Ishikawa (cell line): Measurements from ENCODE around the gene MORF4L2.

ENCODE experiments used
- CEBPB ChIP-seq: IDR thresholded peaks from 2 replicates; pipeline ENCODE4 v1.6.1; 2012
- CREB1 ChIP-seq: IDR thresholded peaks from 2 replicates; pipeline ENCODE4 v1.6.1; 2012; ENCODE audit warnings: low read depth
- EGR1 ChIP-seq: IDR thresholded peaks from 2 replicates; pipeline ENCODE4 v1.6.1; 2012
- EP300 ChIP-seq: IDR thresholded peaks from 2 replicates; pipeline ENCODE4 v1.6.1; 2012; ENCODE audit warnings: borderline replicate concordance
- FOXM1 ChIP-seq: IDR thresholded peaks from 2 replicates; pipeline ENCODE4 v1.6.1; 2012; ENCODE audit warnings: low read depth, borderline replicate concordance
- MAX ChIP-seq: IDR thresholded peaks from 2 replicates; pipeline ENCODE4 v1.6.1; 2012
- NFIC ChIP-seq: IDR thresholded peaks from 2 replicates; pipeline ENCODE4 v1.6.1; 2012
- RAD21 ChIP-seq: IDR thresholded peaks from 2 replicates; pipeline ENCODE4 v1.6.1; 2012; ENCODE audit warnings: low read depth
- REST ChIP-seq: IDR thresholded peaks from 2 replicates; pipeline ENCODE4 v1.6.1; 2012; ENCODE audit warnings: low read depth, mild to moderate bottlenecking
- TAF1 ChIP-seq: IDR thresholded peaks from 2 replicates; pipeline ENCODE4 v1.6.1; 2012; ENCODE audit warnings: low read depth, mild to moderate bottlenecking
- TCF12 ChIP-seq: IDR thresholded peaks from 2 replicates; pipeline ENCODE4 v1.6.1; 2012; ENCODE audit warnings: low read depth
- TEAD4 ChIP-seq: IDR thresholded peaks from 2 replicates; pipeline ENCODE4 v1.6.1; 2012
- USF1 ChIP-seq: IDR thresholded peaks from 2 replicates; pipeline ENCODE4 v1.6.1; 2012
- YY1 ChIP-seq: IDR thresholded peaks from 2 replicates; pipeline ENCODE4 v1.6.1; 2012; ENCODE audit warnings: low read depth
- ZBTB7A ChIP-seq: IDR thresholded peaks from 2 replicates; pipeline ENCODE4 v1.6.1; 2012; ENCODE audit warnings: low read depth

MORF4L2 gene

GRCh38 chrX:103658681-103659433 is 27.6 kb downstream of the MORF4L2 start:
- TF ChIP-seq EGR1 (no peak), REST (no peak), CEBPB (no peak), TAF1 (no peak), MAX (no peak), FOXM1 (no peak), TEAD4 (no peak), YY1 (no peak), RAD21 (no peak), ZBTB7A (no peak), NFIC (no peak), EP300 (no peak), USF1 (no peak)

- TF ChIP-seq CREB1 (no peak), CEBPB (no peak), EP300 (no peak), EGR1 (no peak), REST (no peak), USF1 (no peak), YY1 (no peak), TCF12 (no peak), FOXM1 (no peak), TAF1 (no peak), RAD21 (no peak), MAX (no peak), TEAD4 (no peak), ZBTB7A (no peak), NFIC (no peak)
These were observed 29.9 kb downstream of the MORF4L2 start for GRCh38 chrX:103656617-103657016.

GRCh38 chrX:103651151-103651773 is 35.2 kb downstream of the MORF4L2 start:
- TF ChIP-seq CEBPB (no peak), YY1 (no peak), USF1 (no peak), MAX (no peak), REST (no peak), NFIC (no peak), CREB1 (no peak)

GRCh38 chrX:103647630-103648029 is 38.9 kb downstream of the MORF4L2 start:
- no peak for TF ChIP-seq CREB1
- TF ChIP-seq TAF1: no peak
- TF ChIP-seq EP300: no peak
- TF ChIP-seq CEBPB: no peak
- no peak for TF ChIP-seq EGR1
- no peak for TF ChIP-seq MAX
- TF ChIP-seq YY1: no peak
- no peak for TF ChIP-seq ZBTB7A
- TF ChIP-seq TCF12: no peak
- no peak for TF ChIP-seq TEAD4
- no peak for TF ChIP-seq FOXM1
- TF ChIP-seq REST: no peak
- TF ChIP-seq NFIC: no peak
- TF ChIP-seq USF1: no peak
- no peak for TF ChIP-seq RAD21
